Measurements from ENCODE around the gene PLD6.

PLD6 gene

DNA sequence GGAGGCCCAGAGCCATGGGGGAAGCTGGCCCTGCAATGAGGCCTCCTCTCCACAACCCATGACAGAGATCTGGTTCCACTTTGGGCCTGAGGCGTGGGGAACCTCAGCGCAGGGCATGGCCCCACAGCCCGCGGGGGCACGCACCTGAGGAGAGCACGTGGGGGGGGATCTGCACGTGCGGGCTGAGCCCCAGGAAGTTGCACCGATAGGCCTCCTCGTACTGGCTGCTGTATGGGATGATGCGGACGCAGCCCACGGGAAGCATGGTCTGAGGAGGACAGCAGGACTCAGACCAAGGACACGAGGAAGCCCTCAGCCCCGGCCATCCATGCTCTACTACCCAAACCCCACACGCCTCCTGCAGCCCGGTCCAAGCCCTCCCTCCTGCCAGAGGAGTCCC, 10.1 kb upstream of the PLD6 start:
- Histone ChIP-seq H3K9me3 (ENCODE audit: control insufficient read depth, insufficient read depth, low read length) (no peaks in the 10 kb centered on the region), H3K9ac (ENCODE audit: low read depth, low read length) (no peak overlapping the region), H3K4me1 (ENCODE audit: insufficient read depth, low read length) (no peaks in the 10 kb centered on the region), H3K36me3 (ENCODE audit: insufficient read depth, low read length) (peaks cover 22% of the 10 kb centered on the region)

GRCh38 chr17:17215575-17215974, 9.4 kb upstream of the PLD6 start:
- Histone ChIP-seq H3K9ac (ENCODE audit: low read depth, low read length) (no peak overlapping the region), H3K36me3 (ENCODE audit: insufficient read depth, low read length) (peaks cover 15% of the 10 kb centered on the region), H3K4me1 (ENCODE audit: insufficient read depth, low read length) (no peaks in the 10 kb centered on the region), H3K9me3 (ENCODE audit: control insufficient read depth, insufficient read depth, low read length) (no peaks in the 10 kb centered on the region)

DNA sequence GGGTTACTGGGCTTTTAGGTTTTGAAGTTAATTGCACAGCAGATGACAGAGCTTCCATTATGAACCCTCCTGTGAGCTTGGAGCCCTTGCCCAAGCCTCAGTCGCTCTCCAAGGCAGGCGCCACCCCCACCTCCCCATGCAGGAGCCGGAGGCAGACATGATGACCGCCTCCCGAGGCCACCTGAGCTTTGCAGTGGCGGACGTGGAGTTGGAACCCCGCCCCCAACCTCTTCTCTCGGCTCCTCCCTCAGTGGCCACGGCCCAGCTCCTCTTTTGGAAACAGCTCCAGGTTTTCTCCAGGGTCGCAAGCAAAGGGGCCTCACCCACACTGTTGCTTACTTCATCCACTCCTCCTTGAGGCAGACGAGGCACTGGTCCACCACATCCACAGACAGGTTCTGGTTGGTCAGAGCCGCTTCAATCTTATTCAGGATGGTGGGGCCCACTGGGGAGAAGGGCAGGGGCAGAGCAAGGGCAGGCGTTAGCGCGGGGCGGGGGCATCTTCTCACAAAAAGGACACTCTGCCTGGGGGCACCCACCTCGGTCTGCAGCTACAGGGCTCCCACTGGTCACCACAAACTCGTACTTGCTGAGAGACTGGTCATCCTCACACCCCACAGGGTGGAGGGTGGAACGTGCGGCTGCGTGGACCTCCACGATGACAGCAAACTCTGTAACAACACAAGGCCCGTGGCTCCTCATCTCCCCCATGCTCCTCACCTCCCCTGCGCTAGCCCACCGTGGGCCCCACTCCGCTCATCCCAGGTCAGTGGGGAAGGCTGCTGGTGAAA, 8.7 kb upstream of the PLD6 start:
- no peak overlapping the region for H3K9ac ChIP-seq (ENCODE audit: low read depth, low read length)
- peaks cover 12% of the 10 kb centered on the region for H3K36me3 ChIP-seq (ENCODE audit: insufficient read depth, low read length)
- H3K4me1 ChIP-seq (ENCODE audit: insufficient read depth, low read length), result no peaks in the 10 kb centered on the region
- H3K9me3 ChIP-seq (ENCODE audit: control insufficient read depth, insufficient read depth, low read length), result no peaks in the 10 kb centered on the region

GRCh38 chr17:17213775-17214174, 7.6 kb upstream of the PLD6 start:
- H3K36me3 ChIP-seq (ENCODE audit: insufficient read depth, low read length), result peaks cover 10% of the 10 kb centered on the region
- H3K9ac ChIP-seq (ENCODE audit: low read depth, low read length), result no peak overlapping the region
- H3K9me3 ChIP-seq (ENCODE audit: control insufficient read depth, insufficient read depth, low read length), result no peaks in the 10 kb centered on the region
- H3K4me1 ChIP-seq (ENCODE audit: insufficient read depth, low read length), result no peaks in the 10 kb centered on the region

- Histone ChIP-seq H3K9ac (ENCODE audit: low read depth, low read length) (no peak overlapping the region), H3K9me3 (ENCODE audit: control insufficient read depth, insufficient read depth, low read length) (no peaks in the 10 kb centered on the region), H3K36me3 (ENCODE audit: insufficient read depth, low read length) (no peaks in the 10 kb centered on the region; the same call in 1 of the 2 replicates), H3K4me1 (ENCODE audit: insufficient read depth, low read length) (no peaks in the 10 kb centered on the region)
These were observed 1.9 kb upstream of the PLD6 start for GRCh38 chr17:17207998-17208397.

GRCh38 chr17:17206913-17207335, 791 bp upstream of the PLD6 start:
- Histone ChIP-seq H3K4me1 (ENCODE audit: insufficient read depth, low read length) (no peaks in the 10 kb centered on the region), H3K9me3 (ENCODE audit: control insufficient read depth, insufficient read depth, low read length) (no peaks in the 10 kb centered on the region), H3K9ac (ENCODE audit: low read depth, low read length) (no peak overlapping the region), H3K36me3 (ENCODE audit: insufficient read depth, low read length) (no peaks in the 10 kb centered on the region; the same call in 1 of the 2 replicates)

DNA sequence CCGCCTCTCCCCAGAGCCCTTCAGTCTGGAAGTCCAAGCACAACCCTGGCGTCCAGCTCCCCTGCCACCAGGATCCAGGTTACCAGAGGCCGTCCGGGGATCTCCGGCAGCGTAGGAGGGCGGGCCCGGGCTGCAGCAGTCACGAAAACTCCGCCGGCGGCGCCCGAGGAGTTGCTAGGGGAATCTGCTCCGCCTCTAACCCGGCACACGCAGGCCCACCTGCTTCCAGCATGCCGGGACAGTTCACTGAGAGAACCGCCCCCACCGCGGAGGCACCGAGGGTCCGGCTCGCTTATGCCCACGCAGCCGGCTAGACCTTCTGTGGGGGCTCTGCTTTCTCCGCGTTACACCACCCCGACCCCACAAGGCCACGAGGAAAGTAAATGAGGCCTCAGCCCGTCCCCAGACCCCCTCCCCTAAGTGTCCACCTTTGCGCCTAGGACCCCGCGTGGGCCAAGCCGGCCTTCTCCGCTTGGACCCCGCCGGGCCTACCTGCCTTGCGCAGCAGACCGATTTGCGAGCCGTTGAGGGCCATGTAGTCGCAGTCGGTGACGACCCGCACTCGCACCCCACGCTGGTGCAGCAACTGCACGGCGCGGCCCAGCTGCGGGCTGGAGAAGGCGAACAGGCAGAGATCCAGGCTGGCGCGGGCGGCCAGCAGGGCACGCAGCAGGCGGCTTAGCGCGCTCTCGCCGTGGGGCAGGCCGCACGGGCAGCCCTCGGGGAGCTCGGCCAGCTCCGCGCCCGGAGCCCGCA, 587 bp downstream of the PLD6 start:
- H3K36me3 ChIP-seq (ENCODE audit: insufficient read depth, low read length), result no peaks in the 10 kb centered on the region; the same call in 1 of the 2 replicates
- no peaks in the 10 kb centered on the region for H3K4me1 ChIP-seq (ENCODE audit: insufficient read depth, low read length)
- no peaks in the 10 kb centered on the region for H3K9me3 ChIP-seq (ENCODE audit: control insufficient read depth, insufficient read depth, low read length)
- H3K9ac ChIP-seq (ENCODE audit: low read depth, low read length), result no peak overlapping the region

GRCh38 chr17:17204635-17205231, 1.4 kb downstream of the PLD6 start:
- Histone ChIP-seq H3K9me3 (ENCODE audit: control insufficient read depth, insufficient read depth, low read length) (no peaks in the 10 kb centered on the region), H3K9ac (ENCODE audit: low read depth, low read length) (no peak overlapping the region), H3K36me3 (ENCODE audit: insufficient read depth, low read length) (no peaks in the 10 kb centered on the region; the same call in 1 of the 2 replicates), H3K4me1 (ENCODE audit: insufficient read depth, low read length) (no peaks in the 10 kb centered on the region)

- Histone ChIP-seq H3K36me3 (ENCODE audit: insufficient read depth, low read length) (no peaks in the 10 kb centered on the region; the same call in 1 of the 2 replicates), H3K9me3 (ENCODE audit: control insufficient read depth, insufficient read depth, low read length) (no peaks in the 10 kb centered on the region), H3K9ac (ENCODE audit: low read depth, low read length) (no peak overlapping the region), H3K4me1 (ENCODE audit: insufficient read depth, low read length) (no peaks in the 10 kb centered on the region)
These were observed 2.0 kb downstream of the PLD6 start for GRCh38 chr17:17204041-17204591.

- Histone ChIP-seq H3K4me1 (ENCODE audit: insufficient read depth, low read length) (no peaks in the 10 kb centered on the region), H3K9me3 (ENCODE audit: control insufficient read depth, insufficient read depth, low read length) (no peaks in the 10 kb centered on the region), H3K36me3 (ENCODE audit: insufficient read depth, low read length) (no peaks in the 10 kb centered on the region; the same call in 1 of the 2 replicates), H3K9ac (ENCODE audit: low read depth, low read length) (no peak overlapping the region)
These were observed 2.9 kb downstream of the PLD6 start for GRCh38 chr17:17203173-17203730.

DNA sequence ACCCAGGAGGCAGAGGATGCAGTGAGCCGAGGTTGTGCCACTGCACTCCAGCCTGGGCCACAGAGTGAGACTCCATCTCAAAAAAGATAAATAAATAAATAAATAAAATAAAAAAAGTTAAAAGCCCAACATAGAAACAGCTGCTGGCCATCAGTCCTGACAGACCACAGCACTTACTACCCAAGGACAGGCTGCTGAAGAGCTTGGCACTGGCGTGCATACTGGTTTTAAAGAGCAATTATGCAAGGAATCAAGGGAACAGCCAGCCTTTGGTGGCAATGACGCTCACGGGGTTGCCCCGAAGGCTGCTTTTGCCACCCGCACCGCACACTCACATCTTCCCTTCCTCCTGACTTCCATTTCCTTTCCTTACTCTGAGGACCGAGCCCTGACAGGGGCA, 4.2 kb downstream of the PLD6 start:
- Histone ChIP-seq H3K4me1 (ENCODE audit: insufficient read depth, low read length) (no peaks in the 10 kb centered on the region), H3K36me3 (ENCODE audit: insufficient read depth, low read length) (no peaks in the 10 kb centered on the region; the same call in 1 of the 2 replicates), H3K9me3 (ENCODE audit: control insufficient read depth, insufficient read depth, low read length) (no peaks in the 10 kb centered on the region), H3K9ac (ENCODE audit: low read depth, low read length) (no peak overlapping the region)

- Histone ChIP-seq H3K9ac (ENCODE audit: low read depth, low read length) (no peak overlapping the region), H3K36me3 (ENCODE audit: insufficient read depth, low read length) (no peaks in the 10 kb centered on the region; the same call in 1 of the 2 replicates), H3K4me1 (ENCODE audit: insufficient read depth, low read length) (no peaks in the 10 kb centered on the region), H3K9me3 (ENCODE audit: control insufficient read depth, insufficient read depth, low read length) (no peaks in the 10 kb centered on the region)
These were observed 4.9 kb downstream of the PLD6 start for GRCh38 chr17:17201271-17201670.

- Histone ChIP-seq H3K4me1 (ENCODE audit: insufficient read depth, low read length) (no peaks in the 10 kb centered on the region), H3K9me3 (ENCODE audit: control insufficient read depth, insufficient read depth, low read length) (no peaks in the 10 kb centered on the region), H3K36me3 (ENCODE audit: insufficient read depth, low read length) (no peaks in the 10 kb centered on the region; the same call in 1 of the 2 replicates), H3K9ac (ENCODE audit: low read depth, low read length) (no peak overlapping the region)
These were observed 5.3 kb downstream of the PLD6 start for GRCh38 chr17:17200831-17201230.

DNA sequence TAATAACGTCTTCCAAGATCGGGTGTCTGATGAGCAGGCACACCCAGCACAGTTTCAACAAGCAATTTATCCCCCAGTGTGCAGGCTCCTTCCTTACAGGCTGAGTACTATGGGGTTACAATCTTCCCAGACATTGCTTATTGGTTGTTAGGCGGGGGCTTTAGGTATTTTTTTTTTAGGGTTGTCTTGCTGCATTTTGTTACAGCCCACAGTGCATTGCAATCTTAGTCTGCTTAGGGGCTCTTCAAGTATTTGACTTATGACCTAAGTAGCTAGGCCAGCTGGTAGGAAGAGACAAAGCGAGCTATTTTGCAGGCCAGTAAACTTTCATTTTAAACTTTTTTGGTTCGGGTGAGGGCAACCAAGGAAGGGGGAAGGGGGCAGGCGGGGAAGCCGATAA, 5.8 kb downstream of the PLD6 start:
- no peaks in the 10 kb centered on the region; the same call in 1 of the 2 replicates for H3K36me3 ChIP-seq (ENCODE audit: insufficient read depth, low read length)
- no peaks in the 10 kb centered on the region for H3K4me1 ChIP-seq (ENCODE audit: insufficient read depth, low read length)
- H3K9me3 ChIP-seq (ENCODE audit: control insufficient read depth, insufficient read depth, low read length), result no peaks in the 10 kb centered on the region
- H3K9ac ChIP-seq (ENCODE audit: low read depth, low read length), result no peak overlapping the region
